ENCODE data around the gene VANGL1. TPM values are rescaled to one million over a fixed set of nuclear protein-coding genes. Genes with fewer than 3 reads are reported as not detected.

VANGL1 gene
- total RNA-seq, 4 donors from 2014 or later, result 0.66 to 1.2 (median 1.1) TPM

DNA sequence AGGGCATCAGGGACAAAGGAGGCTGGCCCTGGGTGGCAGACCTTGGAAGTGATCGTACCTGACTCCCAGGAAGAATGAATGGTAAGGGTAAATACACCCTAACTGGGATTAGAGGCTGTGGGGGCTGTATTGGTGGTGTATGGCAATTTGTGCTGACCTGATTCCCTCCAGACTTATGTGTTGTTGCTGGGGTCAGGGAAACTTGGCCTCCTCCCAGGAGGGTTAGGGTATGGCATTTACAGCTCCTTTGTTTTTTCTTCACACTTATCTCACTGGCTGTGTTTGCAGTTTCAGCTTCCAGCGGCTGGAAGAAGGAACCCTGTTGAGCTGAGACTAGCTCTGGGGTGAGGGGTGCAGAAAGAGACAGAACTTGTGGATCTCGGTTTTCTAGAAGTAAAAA, 8.2 kb downstream of the VANGL1 start:
- intact Hi-C loops (cut with DNase I; ENCODE audit: low total_unique reads), result loop anchor here (10.0 kb wide), 1 partner anchor 55 kb away; no protein-coding TSS in a partner anchor

DNA sequence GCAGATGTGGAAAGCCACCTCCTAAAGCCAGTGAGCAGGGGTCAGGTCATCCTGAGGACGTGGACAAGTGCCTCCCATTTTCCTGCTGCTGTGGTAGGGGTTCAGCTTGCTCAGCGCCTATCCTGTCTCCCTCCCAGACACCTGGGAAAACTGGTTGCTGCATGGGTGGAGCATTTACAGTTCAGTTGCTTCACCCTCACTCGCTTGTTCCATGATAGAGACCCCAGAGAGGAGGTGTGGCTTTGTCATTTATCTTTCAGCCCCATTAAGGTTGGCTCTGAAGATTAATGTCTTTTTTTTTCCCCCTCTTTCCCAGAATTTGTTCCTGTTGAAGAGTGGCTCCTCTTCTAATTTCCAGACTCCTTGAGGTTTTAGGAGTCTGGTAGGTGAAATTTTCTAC, 9.2 kb downstream of the VANGL1 start:
- Histone ChIP-seq H3K27ac (no peak overlapping the region), H3K36me3 (no peaks in the 10 kb centered on the region), H3K4me1 (no peaks in the 10 kb centered on the region), H3K4me3 (no peak overlapping the region), H3K9me3 (no peaks in the 10 kb centered on the region), H3K27me3 (no peaks in the 10 kb centered on the region)
- intact Hi-C loops (cut with DNase I; ENCODE audit: low total_unique reads), result no loop called here
- no peak for DNase-seq
- in situ Hi-C loops (cut with MboI; ENCODE audit: low sequenced_read_pairs in 4 of 4), result no loop called here
- no peak for ATAC-seq
- TF ChIP-seq, protein P1, sequence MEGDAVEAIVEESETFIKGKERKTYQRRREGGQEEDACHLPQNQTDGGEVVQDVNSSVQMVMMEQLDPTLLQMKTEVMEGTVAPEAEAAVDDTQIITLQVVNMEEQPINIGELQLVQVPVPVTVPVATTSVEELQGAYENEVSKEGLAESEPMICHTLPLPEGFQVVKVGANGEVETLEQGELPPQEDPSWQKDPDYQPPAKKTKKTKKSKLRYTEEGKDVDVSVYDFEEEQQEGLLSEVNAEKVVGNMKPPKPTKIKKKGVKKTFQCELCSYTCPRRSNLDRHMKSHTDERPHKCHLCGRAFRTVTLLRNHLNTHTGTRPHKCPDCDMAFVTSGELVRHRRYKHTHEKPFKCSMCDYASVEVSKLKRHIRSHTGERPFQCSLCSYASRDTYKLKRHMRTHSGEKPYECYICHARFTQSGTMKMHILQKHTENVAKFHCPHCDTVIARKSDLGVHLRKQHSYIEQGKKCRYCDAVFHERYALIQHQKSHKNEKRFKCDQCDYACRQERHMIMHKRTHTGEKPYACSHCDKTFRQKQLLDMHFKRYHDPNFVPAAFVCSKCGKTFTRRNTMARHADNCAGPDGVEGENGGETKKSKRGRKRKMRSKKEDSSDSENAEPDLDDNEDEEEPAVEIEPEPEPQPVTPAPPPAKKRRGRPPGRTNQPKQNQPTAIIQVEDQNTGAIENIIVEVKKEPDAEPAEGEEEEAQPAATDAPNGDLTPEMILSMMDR (IDR thresholded peaks at IDR 0.05 in 4 of 5, conservative IDR thresholded peaks at IDR 0.05 in 1 of 5), result no peak
- no peak for TF ChIP-seq POLR2A (IDR thresholded peaks at IDR 0.05)

More for the DNA sequence above, 8.2 kb downstream of the VANGL1 start:
- H3K27ac ChIP-seq, result no peak overlapping the region
- H3K4me3 ChIP-seq, result no peak overlapping the region
- DNase-seq, result no peak
- ATAC-seq, result no peak
- no peaks in the 10 kb centered on the region for H3K27me3 ChIP-seq
- H3K4me1 ChIP-seq, result no peaks in the 10 kb centered on the region
- TF ChIP-seq, protein P1 (IDR thresholded peaks at IDR 0.05 in 4 of 5, conservative IDR thresholded peaks at IDR 0.05 in 1 of 5), result no peak
- TF ChIP-seq POLR2A (IDR thresholded peaks at IDR 0.05), result no peak
- no peaks in the 10 kb centered on the region for H3K9me3 ChIP-seq
- H3K36me3 ChIP-seq, result no peaks in the 10 kb centered on the region
- in situ Hi-C loops (cut with MboI; ENCODE audit: low sequenced_read_pairs in 4 of 4), result no loop called here

DNA sequence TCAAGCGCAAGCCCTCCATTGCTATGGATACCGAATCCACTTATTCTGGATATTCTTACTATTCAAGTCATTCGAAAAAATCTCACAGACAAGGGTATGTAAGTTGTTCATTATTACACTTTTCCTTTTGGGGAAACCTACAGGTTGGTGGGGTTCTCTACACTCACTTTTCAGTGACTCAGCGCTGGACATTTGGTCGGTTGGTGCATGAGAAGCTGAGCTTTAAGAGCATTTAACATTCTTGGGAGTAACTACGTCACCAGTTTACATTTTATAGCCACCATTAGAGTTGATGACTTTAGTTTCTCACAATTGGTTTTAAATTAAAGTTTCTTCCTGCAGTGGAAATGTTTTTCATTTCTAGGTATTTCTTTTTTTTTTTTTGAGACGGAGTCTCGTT, 9.6 kb downstream of the VANGL1 start:
- Histone ChIP-seq H3K27me3 (no peaks in the 10 kb centered on the region), H3K27ac (no peak overlapping the region), H3K36me3 (no peaks in the 10 kb centered on the region), H3K9me3 (no peaks in the 10 kb centered on the region), H3K4me1 (no peaks in the 10 kb centered on the region), H3K4me3 (no peak overlapping the region)
- DNase-seq (no peak), ATAC-seq (no peak)
- in situ Hi-C loops (cut with MboI; ENCODE audit: low sequenced_read_pairs in 4 of 4), result no loop called here
- intact Hi-C loops (cut with DNase I; ENCODE audit: low total_unique reads), result no loop called here
- no peak for TF ChIP-seq POLR2A (IDR thresholded peaks at IDR 0.05)
- TF ChIP-seq, protein P1 (IDR thresholded peaks at IDR 0.05 in 4 of 5, conservative IDR thresholded peaks at IDR 0.05 in 1 of 5), result no peak

DNA sequence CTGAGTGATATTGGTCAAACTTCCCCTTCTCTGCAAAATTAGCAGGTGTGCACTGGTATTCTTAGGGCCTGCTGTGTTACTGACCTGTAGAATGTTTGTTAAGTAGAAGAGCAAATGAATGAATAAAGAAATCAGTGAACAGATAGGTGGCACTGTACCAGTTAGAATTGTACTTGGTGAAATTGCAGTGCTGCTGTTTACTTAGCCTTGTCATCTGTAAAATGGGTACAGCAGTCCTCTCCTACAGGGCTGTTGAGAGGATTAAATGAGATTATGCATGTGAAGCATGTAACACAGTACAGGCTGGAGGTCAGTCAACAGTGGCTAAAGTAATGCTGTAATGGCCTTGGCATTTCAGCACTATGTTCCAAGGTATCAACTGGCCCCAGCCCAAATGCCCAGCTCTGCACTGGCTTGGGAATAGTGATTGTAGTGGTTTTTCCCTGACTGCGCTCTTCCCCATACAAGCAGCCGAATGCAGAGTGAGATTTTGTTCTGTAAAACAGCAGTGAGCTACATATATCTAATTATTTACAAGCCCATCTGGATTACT, 10.5 kb downstream of the VANGL1 start:
- intact Hi-C loops (cut with DNase I; ENCODE audit: low total_unique reads) (no loop called here), in situ Hi-C loops (cut with MboI; ENCODE audit: low sequenced_read_pairs in 4 of 4) (no loop called here)
- ATAC-seq, result no peak
- TF ChIP-seq, protein P1 (IDR thresholded peaks at IDR 0.05 in 4 of 5, conservative IDR thresholded peaks at IDR 0.05 in 1 of 5), result no peak
- no peak for TF ChIP-seq POLR2A (IDR thresholded peaks at IDR 0.05)
- DNase-seq, result no peak
- Histone ChIP-seq H3K27me3 (no peaks in the 10 kb centered on the region), H3K27ac (no peak overlapping the region), H3K9me3 (no peaks in the 10 kb centered on the region), H3K4me3 (no peak overlapping the region), H3K4me1 (peaks cover 0 to 3% of the 10 kb centered on the region in 2 donors), H3K36me3 (no peaks in the 10 kb centered on the region)

DNA sequence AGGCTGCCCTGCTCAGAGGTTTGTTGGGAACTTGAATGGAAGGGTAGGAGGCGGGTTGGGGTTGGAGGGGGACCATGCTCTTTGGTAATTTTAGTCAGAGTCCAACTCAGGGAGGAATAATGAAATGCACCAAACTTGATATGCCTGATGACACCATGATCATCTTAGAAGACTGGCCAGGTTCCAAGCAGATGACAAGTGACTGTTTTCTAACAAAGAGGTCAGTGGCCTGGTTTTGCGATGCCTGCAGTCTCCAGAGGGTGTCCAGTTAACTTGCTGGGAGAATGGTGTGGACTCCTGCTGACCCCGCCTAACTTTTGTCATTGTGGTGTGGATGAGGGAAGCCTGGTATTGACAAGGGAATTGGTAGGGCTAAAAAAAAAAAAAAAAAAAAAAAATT, 12.4 kb downstream of the VANGL1 start:
- intact Hi-C loops (cut with DNase I; ENCODE audit: low total_unique reads) (no loop called here), in situ Hi-C loops (cut with MboI; ENCODE audit: low sequenced_read_pairs in 4 of 4) (no loop called here)
- Histone ChIP-seq H3K27me3 (no peaks in the 10 kb centered on the region), H3K27ac (no peak overlapping the region), H3K4me1 (peaks cover 0 to 3% of the 10 kb centered on the region in 2 donors), H3K36me3 (no peaks in the 10 kb centered on the region), H3K9me3 (no peaks in the 10 kb centered on the region), H3K4me3 (no peak overlapping the region)
- TF ChIP-seq, protein P1 (IDR thresholded peaks at IDR 0.05 in 4 of 5, conservative IDR thresholded peaks at IDR 0.05 in 1 of 5), result no peak
- no peak for TF ChIP-seq POLR2A (IDR thresholded peaks at IDR 0.05)
- DNase-seq (no peak), ATAC-seq (peak; percentile 53 to 72)
